HG03135 (cell line): Measurements from ENCODE around the gene PHYKPL.

Experiments used
- ATAC-seq: cut with Tn5 transposase; IDR thresholded peaks from one replicate; pipeline ENCODE4 v1.9.1; 2021; ENCODE audit warnings: mild to moderate bottlenecking, moderate library complexity; ENCODE audit not compliant: unreplicated experiment

Gene PHYKPL

DNA sequence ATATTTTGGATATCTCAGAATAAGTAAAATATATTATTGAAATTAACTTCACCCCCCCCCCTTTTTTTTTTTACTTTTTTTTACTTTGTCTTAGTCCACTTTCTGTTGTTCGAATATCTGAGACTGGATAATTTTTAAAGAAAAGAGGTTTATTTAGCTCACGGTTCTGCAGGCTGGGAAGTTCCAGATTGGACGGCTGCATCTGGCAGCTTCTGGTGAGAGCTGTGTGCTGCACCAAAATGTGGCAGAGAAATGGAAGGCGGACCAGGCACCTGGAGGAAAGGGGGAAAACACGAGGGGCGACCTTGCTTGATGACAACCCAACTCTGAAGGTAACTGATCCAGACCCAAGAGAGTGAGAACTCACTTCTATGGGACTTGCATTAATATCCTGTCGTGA, 39.8 kb downstream of the PHYKPL start:
- ATAC-seq, result no peak

GRCh38 chr5:178192244-178192643, 40.4 kb downstream of the PHYKPL start:
- ATAC-seq, result no peak

DNA sequence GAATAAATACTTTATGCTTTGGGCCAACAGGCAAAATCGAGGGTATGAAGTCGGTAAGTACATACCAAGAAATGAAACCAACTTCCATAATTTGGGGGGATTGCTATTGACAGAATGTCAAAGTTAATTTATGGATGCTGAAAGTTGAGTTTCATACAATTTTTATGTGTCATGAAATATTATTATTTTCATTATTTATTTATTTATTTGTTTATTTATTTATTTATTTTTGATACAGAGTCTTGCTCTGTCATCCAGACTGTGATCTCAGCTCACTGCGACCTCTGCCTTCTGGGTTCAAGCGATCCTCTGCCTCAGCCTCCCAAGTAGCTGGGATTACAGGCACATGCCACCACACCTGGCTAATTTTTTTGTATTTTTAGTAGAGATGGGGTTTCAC, 40.9 kb downstream of the PHYKPL start:
- ATAC-seq, result no peak

DNA sequence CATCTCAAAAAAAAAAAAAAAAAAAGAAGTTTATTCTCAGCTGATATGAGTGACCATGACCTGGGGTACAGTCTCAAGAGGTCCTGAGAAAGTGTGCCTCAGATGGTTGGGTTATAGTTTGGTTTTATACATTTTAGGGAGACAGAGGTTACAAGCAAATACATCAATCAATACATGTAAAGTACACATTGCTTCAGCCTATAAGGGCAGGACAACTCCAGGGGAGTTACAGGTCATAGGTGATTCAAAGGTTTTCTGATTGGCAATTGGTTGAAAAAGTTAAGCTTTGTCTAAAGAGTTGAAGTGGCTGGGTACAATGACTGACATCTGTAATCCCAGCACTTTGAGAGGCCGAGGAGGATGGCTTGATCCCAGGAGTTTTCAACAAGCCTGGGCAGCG, 43.2 kb downstream of the PHYKPL start:
- ATAC-seq, result no peak

GRCh38 chr5:178187014-178187413, 45.6 kb downstream of the PHYKPL start, which contains the start of gene GMCL2:
Gene GMCL2 (minus strand): TSS chr5:178187371. CDS start chr5:178187299, 72 bp downstream.
- ATAC-seq, result no peak

GRCh38 chr5:178186427-178186826, 46.2 kb downstream of the PHYKPL start:
- no peak for ATAC-seq

GRCh38 chr5:178182158-178182876, 50.3 kb downstream of the PHYKPL start:
- ATAC-seq, result no peak

DNA sequence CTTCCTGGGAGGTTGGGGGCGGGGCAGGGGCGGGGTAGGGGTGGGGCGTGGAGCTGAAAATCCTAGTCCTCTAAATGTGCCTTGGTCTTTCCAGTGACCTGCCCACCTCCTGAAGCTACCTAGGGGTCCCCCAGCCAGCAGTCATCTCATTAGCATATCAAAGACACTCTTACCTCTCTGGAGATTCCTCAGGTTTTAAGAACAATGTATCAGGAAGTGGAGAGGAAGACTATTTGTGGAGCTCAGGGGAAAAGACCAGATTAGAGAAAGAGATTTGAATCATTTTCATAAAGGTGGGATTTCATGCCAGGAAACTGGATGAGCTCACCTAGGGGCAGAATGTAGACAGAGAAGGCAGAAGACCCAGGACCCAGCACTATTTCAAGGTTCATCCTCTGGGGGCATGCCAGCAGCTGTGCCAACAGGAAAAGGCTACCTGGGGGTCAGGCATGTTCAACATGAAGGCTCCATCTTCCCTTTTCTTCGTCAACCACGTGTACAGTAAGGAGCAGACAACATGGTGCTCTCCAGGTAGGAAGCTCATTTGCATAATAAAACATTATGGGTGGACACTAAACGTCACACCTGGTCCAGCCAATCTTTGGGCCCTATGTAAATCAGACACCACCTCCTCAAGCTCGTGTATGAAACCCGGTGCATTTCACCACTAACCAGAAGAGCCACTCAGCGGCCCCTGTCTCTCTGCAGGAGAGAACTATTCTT, 52.3 kb downstream of the PHYKPL start:
- no peak for ATAC-seq

DNA sequence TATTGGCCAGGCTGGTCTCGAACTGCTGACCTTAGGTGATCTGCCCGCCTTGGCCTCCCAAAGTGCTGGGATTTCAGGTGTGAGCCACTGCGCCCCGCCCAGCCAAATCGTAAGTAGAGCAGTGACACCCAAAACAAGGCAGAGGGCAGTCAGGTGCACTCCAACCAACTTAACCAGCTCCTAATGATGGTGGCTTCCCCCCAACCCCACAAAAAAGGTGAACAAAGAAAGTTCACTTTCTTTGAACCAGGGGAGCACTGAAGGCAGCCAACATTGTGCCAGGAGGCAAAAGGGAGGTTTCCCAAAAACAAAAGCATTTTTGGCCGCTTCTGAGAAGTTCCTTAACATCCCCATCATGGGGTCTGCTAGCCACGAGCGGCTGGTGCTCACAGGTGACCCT, 55.0 kb downstream of the PHYKPL start:
- ATAC-seq, result no peak

DNA sequence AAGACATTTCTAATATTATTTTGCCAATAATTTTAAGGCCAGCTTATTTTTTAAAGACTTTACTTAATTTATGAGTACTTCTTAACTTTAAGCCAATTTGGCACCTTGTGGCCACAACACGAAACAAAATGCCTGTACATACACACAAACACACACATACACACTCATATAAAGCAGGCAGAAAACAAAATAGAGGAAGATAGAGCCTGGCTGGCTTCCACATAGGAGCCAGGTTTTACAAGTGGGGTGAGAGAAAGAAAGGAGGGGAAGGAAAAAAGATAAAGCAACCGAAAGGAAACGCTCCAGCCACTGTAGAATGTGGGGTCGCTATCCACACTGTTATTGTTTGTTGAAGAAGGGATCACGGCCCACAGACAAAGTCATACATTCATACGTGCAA, 55.8 kb downstream of the PHYKPL start:
- no peak for ATAC-seq

DNA sequence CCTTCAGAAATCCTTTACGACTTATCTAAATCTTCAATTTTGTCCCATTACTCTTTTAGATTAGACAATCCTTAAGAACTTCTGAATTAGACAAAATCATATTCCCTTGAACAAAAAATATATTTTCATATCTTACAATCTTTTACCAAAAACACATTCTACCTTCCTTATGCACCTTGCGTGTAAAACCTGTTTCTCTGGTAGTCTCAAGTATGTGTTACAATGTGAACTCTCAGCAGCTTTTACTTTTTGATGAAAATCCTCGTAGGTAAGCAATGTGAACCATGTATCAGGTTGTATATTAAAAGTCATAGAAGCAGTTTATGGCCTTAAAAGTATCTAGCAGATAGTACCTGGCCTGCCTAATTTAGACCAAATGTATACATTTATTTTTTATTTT, 58.1 kb downstream of the PHYKPL start:
- ATAC-seq, result no peak

- no peak for ATAC-seq
Observed at GRCh38 chr5:178170455-178170854, 62.1 kb downstream of the PHYKPL start.

DNA sequence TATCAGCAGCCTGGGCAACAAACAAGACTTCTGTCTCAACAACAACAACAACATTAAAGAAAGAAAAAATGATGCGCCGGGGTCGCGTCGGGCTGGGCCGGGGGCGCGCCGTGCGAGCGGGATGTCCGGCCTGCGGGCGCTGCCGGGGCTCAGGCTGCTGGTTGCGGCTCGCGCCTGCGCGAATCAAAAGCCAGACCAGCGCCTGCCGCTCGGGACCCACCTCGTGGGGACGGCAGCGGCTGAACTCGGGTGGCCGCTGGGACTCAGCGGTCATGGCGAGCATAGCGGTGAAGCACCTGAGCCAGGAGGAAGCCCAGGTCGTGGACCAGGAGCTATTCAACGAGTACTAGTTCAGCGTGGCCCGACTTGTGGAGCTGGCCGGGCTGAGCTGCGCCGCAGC, 67.0 kb downstream of the PHYKPL start:
- no peak for ATAC-seq

DNA sequence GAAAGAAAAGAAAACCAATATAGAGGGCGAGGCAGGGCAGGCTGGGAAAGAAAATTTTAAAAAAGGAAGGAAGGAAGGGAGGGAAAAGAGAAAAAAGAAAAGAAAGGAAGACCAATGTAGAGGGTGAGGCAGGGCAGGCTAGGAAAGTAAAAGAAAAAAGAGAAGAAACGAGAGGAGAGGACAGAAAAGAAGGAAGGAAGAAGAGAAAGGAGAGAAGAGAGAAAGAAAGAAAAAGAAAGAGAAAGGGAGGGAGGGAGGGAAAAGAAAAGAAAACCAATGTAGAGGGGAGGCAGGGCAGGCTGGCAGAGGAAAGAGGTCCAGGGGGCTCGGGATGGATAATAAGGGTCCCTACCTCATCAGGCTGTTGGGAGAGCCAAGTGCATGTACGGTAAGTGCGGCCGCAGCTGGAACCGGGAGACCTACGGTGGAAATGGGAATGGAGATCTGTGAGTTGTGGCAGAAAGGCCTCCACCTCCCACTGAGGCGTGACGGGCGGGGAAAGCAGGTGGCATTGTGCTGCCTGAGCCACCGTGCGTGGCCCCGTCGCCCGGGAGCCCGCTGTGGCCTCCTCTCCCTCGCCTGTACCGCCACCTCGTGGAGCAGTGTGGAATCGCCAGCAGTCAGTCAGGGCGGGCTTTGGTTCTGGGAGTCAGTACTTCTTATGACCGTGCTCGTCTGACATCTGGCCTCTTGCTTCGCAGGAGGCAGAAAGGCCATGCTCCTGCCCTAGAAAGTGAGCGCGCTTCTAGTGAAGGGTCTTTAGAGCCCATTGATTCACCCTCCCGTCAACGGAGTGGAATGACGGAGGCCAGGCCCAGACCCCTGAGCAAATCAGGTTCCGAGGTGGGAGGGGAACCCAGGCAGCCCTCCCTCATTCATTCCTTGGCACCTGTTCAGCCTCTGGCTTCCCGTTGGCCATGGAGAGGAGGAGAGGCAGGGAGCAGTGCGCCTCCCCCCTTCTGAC, 68.5 kb downstream of the PHYKPL start:
- peak; percentile 89 for ATAC-seq

DNA sequence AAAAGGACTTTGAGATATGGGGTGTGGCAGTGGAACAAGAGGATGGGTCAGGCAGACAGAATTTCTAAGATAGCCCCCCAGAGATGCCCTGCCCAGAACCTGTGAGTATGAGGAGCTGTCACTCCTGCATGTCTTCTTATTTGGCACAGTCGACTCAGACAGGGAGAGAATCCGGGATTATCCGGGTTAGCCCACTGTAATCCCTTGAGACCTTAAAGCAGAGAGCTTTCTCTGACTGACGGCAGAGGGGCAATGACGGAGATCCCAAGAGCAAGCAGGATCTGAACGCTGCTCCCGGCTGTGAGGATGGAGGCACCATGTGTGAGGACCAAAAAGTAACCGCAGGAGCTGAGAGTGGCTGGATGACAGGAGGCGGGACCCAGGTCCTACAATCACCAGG, 70.1 kb downstream of the PHYKPL start:
- ATAC-seq, result no peak

- ATAC-seq, result no peak
Observed at GRCh38 chr5:178160176-178160575, 72.4 kb downstream of the PHYKPL start.
